RWPE2 (cell line): ENCODE results near the gene LRMDA.

Experiments used
- ATAC-seq: fragments of 200-7000 bp; cut with Tn5 transposase; 3 replicates; pipeline ENCODE4 v1.9.1; 2021; ENCODE audit warnings: low read depth
- DNase-seq: peaks from one replicate; pipeline ENCODE4 v3.0.0-alpha.2; 2020; ENCODE audit warnings: low spot score
- H3K27ac ChIP-seq: fragments of 450-650 bp; 2 replicates; pipeline ENCODE4 v1.5.1; 2017; ENCODE audit warnings: mild to moderate bottlenecking; ENCODE audit not compliant: poor library complexity, severe bottlenecking
- H3K27me3 ChIP-seq: fragments of 250-450 bp; sonication (Bioruptor Pico); 2 replicates; pipeline ENCODE4 v1.5.1; 2021; ENCODE audit warnings: mild to moderate bottlenecking, moderate library complexity; ENCODE audit not compliant: insufficient read depth, poor library complexity, severe bottlenecking
- H3K36me3 ChIP-seq: fragments of 250-450 bp; sonication (Bioruptor Pico); 2 replicates; pipeline ENCODE4 v1.5.1; 2020; ENCODE audit warnings: low read depth, mild to moderate bottlenecking, moderate library complexity
- H3K4me1 ChIP-seq: fragments of 250-450 bp; sonication (Bioruptor Pico); 2 replicates; pipeline ENCODE4 v1.5.1; 2021; ENCODE audit warnings: mild to moderate bottlenecking, moderate library complexity; ENCODE audit not compliant: insufficient read depth, poor library complexity, severe bottlenecking
- H3K4me3 ChIP-seq: fragments of 250-450 bp; sonication (Bioruptor Pico); 2 replicates; pipeline ENCODE4 v1.5.1; 2021; ENCODE audit warnings: mild to moderate bottlenecking, moderate library complexity; ENCODE audit not compliant: severe bottlenecking
- H3K9me3 ChIP-seq: fragments of 250-450 bp; sonication (Bioruptor Pico); 2 replicates; pipeline ENCODE4 v1.5.1; 2021; ENCODE audit warnings: mild to moderate bottlenecking, moderate library complexity; ENCODE audit not compliant: severe bottlenecking
- CTCF ChIP-seq: fragments of 450-650 bp; IDR thresholded peaks from one replicate; pipeline ENCODE4 v1.5.1; 2017; ENCODE audit warnings: mild to moderate bottlenecking, moderate library complexity; ENCODE audit not compliant: poor library complexity, severe bottlenecking

The LRMDA gene

GRCh38 chr10:75575940-75576339 lies 144.5 kb downstream of the LRMDA start:
- no peak for ATAC-seq
- Histone ChIP-seq H3K9me3 (peaks cover 4% of the 10 kb centered on the region), H3K36me3 (no peaks in the 10 kb centered on the region), H3K27me3 (no peaks in the 10 kb centered on the region), H3K4me1 (no peaks in the 10 kb centered on the region), H3K27ac (no peak overlapping the region), H3K4me3 (no peak overlapping the region)
- TF ChIP-seq CTCF = no peak
- DNase-seq = no peak

GRCh38 chr10:75582102-75582501 lies 150.7 kb downstream of the LRMDA start:
- no peak for TF ChIP-seq CTCF
- Histone ChIP-seq H3K27me3 (no peaks in the 10 kb centered on the region), H3K36me3 (no peaks in the 10 kb centered on the region), H3K4me1 (no peaks in the 10 kb centered on the region), H3K9me3 (no peaks in the 10 kb centered on the region), H3K4me3 (no peak overlapping the region), H3K27ac (no peak overlapping the region)
- DNase-seq (no peak), ATAC-seq (no peak)

DNA sequence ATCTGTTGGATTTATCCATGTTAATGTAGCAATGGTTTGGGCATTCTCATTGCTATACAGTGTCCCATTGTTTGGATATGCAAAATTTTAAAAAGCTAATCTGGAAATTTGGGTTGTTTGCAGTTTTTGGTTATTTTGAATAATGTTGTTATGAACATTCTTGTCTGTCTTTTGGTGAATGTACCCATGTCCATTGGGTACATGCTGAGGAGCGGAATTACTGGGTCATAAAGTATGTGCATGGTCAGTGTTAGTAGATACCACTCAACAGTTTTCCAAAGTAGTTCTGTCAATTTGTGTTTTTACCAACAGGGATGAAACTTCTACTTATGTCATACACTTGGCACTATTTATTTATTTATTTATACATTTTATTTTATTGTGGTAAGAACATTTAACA lies 153.9 kb downstream of the LRMDA start:
- no peaks in the 10 kb centered on the region for H3K27me3 ChIP-seq
- H3K36me3 ChIP-seq = no peaks in the 10 kb centered on the region
- TF ChIP-seq CTCF = no peak
- no peak for DNase-seq
- no peak overlapping the region for H3K4me3 ChIP-seq
- H3K27ac ChIP-seq = no peak overlapping the region
- ATAC-seq = no peak
- no peaks in the 10 kb centered on the region for H3K4me1 ChIP-seq
- H3K9me3 ChIP-seq = no peaks in the 10 kb centered on the region

- no peak for TF ChIP-seq CTCF
- Histone ChIP-seq H3K4me3 (no peak overlapping the region), H3K36me3 (no peaks in the 10 kb centered on the region), H3K9me3 (no peaks in the 10 kb centered on the region), H3K4me1 (no peaks in the 10 kb centered on the region), H3K27me3 (no peaks in the 10 kb centered on the region), H3K27ac (no peak overlapping the region)
- DNase-seq = no peak
- ATAC-seq = no peak
Measured at GRCh38 chr10:75586814-75587213, 155.4 kb downstream of the LRMDA start.

GRCh38 chr10:75588031-75588430 lies 156.6 kb downstream of the LRMDA start:
- Histone ChIP-seq H3K9me3 (no peaks in the 10 kb centered on the region), H3K4me3 (no peak overlapping the region), H3K27me3 (no peaks in the 10 kb centered on the region), H3K4me1 (no peaks in the 10 kb centered on the region), H3K27ac (no peak overlapping the region), H3K36me3 (no peaks in the 10 kb centered on the region)
- ATAC-seq = no peak
- DNase-seq = no peak
- no peak for TF ChIP-seq CTCF
